IMR-90 (cell line): ENCODE results near the gene H6PD.

Source experiments
- BHLHE40 ChIP-seq: fragments of 150-350 bp; IDR thresholded peaks from 2 replicates; pipeline ENCODE4 v1.6.1; 2016; ENCODE audit warnings: mild to moderate bottlenecking, low read depth, low read length
- CEBPB ChIP-seq: IDR thresholded peaks from 2 replicates; pipeline ENCODE4 v1.6.1; 2012; ENCODE audit warnings: low read depth, low read length, improper control_type of control experiment
- CTCF ChIP-seq: conservative IDR thresholded peaks from 2 replicates; pipeline ENCODE4 v1.5.1; 2012; ENCODE audit warnings: mild to moderate bottlenecking, low read depth, low read length, improper control_type of control experiment
- MAFK ChIP-seq: IDR thresholded peaks from 2 replicates; pipeline ENCODE4 v1.6.1; 2012; ENCODE audit warnings: low read depth, low read length, improper control_type of control experiment
- MAZ ChIP-seq: IDR thresholded peaks from 2 replicates; pipeline ENCODE4 v1.6.1; 2012; ENCODE audit warnings: low read depth, mild to moderate bottlenecking, low read length, improper control_type of control experiment, moderate library complexity, borderline replicate concordance
- MXI1 ChIP-seq: IDR thresholded peaks from 2 replicates; pipeline ENCODE4 v1.6.1; 2012; ENCODE audit warnings: low read depth, mild to moderate bottlenecking, low read length, moderate library complexity, borderline replicate concordance
- POLR2A ChIP-seq: IDR thresholded peaks from 2 replicates; pipeline ENCODE4 v1.6.1; 2012; ENCODE audit warnings: mild to moderate bottlenecking, low read depth, low read length
- RAD21 ChIP-seq: IDR thresholded peaks from 2 replicates; pipeline ENCODE4 v1.6.1; 2012; ENCODE audit warnings: low read length, improper control_type of control experiment
- RCOR1 ChIP-seq: IDR thresholded peaks from 2 replicates; pipeline ENCODE4 v1.6.1; 2012; ENCODE audit warnings: mild to moderate bottlenecking, low read length, improper control_type of control experiment; ENCODE audit not compliant: insufficient replicate concordance
- SMC3 ChIP-seq: fragments of 150-350 bp; IDR thresholded peaks from 2 replicates; pipeline ENCODE4 v1.6.1; 2016; ENCODE audit warnings: low read depth, mild to moderate bottlenecking, antibody characterized with exemption, low read length, moderate library complexity
- USF2 ChIP-seq: fragments of 150-350 bp; IDR thresholded peaks from 2 replicates; pipeline ENCODE4 v1.6.1; 2017; ENCODE audit warnings: mild to moderate bottlenecking, antibody characterized with exemption, low read length, low read depth

- no peak for TF ChIP-seq CTCF
- no peak for TF ChIP-seq POLR2A
- no peak for TF ChIP-seq RCOR1
- no peak for TF ChIP-seq CEBPB
- TF ChIP-seq MXI1, result no peak
- TF ChIP-seq SMC3, result no peak
- TF ChIP-seq MAFK, result no peak
- TF ChIP-seq RAD21, result no peak
- TF ChIP-seq USF2, result no peak
- TF ChIP-seq MAZ, result no peak
- TF ChIP-seq BHLHE40, result no peak
These were observed 11.1 kb downstream of the H6PD start for GRCh38 chr1:9245661-9246060.
